Gastroesophageal sphincter (tissue), 3 donors: ENCODE measurements around the gene ANK3.

ENCODE experiments used
- EP300 ChIP-seq: sonication (generic); formaldehyde crosslinking; IDR thresholded peaks from one replicate; pipeline ENCODE4 v1.6.1; 2017; ENCODE audit warnings: antibody characterized with exemption, mild to moderate bottlenecking
- POLR2A ChIP-seq, 2 donors: fragments of 450-650 bp; IDR thresholded peaks; one replicate each; pipeline ENCODE4 v1.6.1; 2017; ENCODE audit warnings: antibody characterized with exemption in 2 of 2, mild to moderate bottlenecking in 2 of 2, moderate library complexity in 1 of 2
- TF ChIP-seq, protein P1 (sequence below), 4 experiments: fragments of 200-600 bp in 2 of 4; fragments of 450-650 bp in 2 of 4; sonication (generic) in 1 of 4; IDR thresholded peaks; one replicate each; pipeline ENCODE4 v1.5.1; 2017 to 2019; ENCODE audit warnings: antibody characterized with exemption in 4 of 4, mild to moderate bottlenecking in 2 of 4, moderate library complexity in 2 of 4

DNA sequence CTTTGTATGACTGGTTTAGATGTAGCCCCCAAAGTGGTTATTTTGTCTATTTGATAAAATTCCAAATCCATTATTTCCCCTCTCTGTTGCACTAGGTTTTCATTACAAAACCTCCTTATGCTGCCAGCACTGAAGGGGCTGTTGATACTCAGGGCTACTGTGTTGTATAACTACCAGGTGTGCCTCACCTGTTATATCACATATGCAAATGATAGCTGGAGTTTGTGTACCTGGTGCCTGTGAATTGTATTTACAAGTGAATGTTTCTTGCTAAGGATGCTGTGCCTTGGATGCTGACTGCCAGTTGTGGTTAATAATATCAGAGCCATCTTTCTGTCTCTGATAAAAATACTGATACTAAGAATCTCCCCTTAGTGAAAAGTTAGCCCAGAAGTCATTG, 398.6 kb downstream of the ANK3 start:
- TF ChIP-seq, protein P1, sequence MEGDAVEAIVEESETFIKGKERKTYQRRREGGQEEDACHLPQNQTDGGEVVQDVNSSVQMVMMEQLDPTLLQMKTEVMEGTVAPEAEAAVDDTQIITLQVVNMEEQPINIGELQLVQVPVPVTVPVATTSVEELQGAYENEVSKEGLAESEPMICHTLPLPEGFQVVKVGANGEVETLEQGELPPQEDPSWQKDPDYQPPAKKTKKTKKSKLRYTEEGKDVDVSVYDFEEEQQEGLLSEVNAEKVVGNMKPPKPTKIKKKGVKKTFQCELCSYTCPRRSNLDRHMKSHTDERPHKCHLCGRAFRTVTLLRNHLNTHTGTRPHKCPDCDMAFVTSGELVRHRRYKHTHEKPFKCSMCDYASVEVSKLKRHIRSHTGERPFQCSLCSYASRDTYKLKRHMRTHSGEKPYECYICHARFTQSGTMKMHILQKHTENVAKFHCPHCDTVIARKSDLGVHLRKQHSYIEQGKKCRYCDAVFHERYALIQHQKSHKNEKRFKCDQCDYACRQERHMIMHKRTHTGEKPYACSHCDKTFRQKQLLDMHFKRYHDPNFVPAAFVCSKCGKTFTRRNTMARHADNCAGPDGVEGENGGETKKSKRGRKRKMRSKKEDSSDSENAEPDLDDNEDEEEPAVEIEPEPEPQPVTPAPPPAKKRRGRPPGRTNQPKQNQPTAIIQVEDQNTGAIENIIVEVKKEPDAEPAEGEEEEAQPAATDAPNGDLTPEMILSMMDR (IDR thresholded peaks at IDR 0.05) = no peak
- TF ChIP-seq POLR2A (IDR thresholded peaks at IDR 0.05) = no peak
- TF ChIP-seq EP300 = no peak
